Endothelial cell of umbilical vein (primary cell): Measurements from ENCODE around the gene NR6A1.

Source experiments
- CTCF ChIP-seq, 2 donors: IDR thresholded peaks; 1 replicate in 1 of 2; 2 replicates in 1 of 2; pipeline ENCODE4 v1.5.1; 2011; ENCODE audit warnings: low read length in 2 of 2, mild to moderate bottlenecking in 2 of 2, moderate library complexity in 2 of 2, control low read depth in 1 of 2, inconsistent platforms in 1 of 2, low read depth in 1 of 2; ENCODE audit not compliant: insufficient read depth in 1 of 2; ENCODE audit errors: extremely low read depth in 1 of 2
- EZH2 ChIP-seq: IDR thresholded peaks from 2 replicates; pipeline ENCODE4 v1.6.1; 2012; ENCODE audit warnings: borderline replicate concordance, low read depth, mild to moderate bottlenecking, moderate library complexity, low read length, inconsistent platforms; ENCODE audit not compliant: severe bottlenecking
- GATA2 ChIP-seq: IDR thresholded peaks from 2 replicates; pipeline ENCODE4 v1.7.0; 2011; ENCODE audit warnings: low read depth, mild to moderate bottlenecking, moderate library complexity, mixed read lengths, low read length; ENCODE audit not compliant: insufficient read length, insufficient read depth
- POLR2A ChIP-seq: IDR thresholded peaks from 2 replicates; pipeline ENCODE4 v1.6.1; 2012; ENCODE audit warnings: low read depth, mild to moderate bottlenecking, control low read depth, low read length
- POLR2AphosphoS5 ChIP-seq: IDR thresholded peaks from 2 replicates; pipeline ENCODE4 v1.6.1; 2012; ENCODE audit warnings: low read depth, mild to moderate bottlenecking, control low read depth, low read length, moderate library complexity; ENCODE audit not compliant: insufficient read depth

DNA sequence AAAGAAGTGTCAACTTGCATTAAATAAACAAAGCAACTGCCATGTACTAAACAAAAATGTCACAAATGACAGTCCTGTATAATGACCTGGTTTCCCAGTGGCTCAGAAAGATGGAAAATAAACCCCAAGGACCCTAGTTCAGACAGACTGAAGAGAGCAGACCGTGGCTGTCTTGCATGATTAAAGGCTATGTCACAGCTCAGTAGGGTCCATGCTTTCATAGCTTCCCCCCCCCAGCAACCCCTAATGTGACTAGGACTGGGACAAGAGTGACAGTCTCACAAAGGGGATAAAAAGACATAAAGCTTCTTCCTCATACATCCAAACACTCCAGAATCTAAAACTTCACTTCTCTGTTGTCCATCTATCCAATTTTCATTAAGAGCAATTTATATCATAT is 113.6 kb downstream of the NR6A1 start:
- no peak for TF ChIP-seq CTCF (IDR thresholded peaks at IDR 0.05; ENCODE audit: extremely low read depth in 1 of 2, insufficient read depth in 1 of 2, low read depth in 1 of 2, low read length in 2 of 2)
- no peak for TF ChIP-seq EZH2
- TF ChIP-seq POLR2AphosphoS5, result no peak
- TF ChIP-seq GATA2, result no peak
- TF ChIP-seq POLR2A, result no peak
